OCI-M2 (cell line): Measurements from ENCODE around the gene RANBP1.

ENCODE experiments used
- DNase-seq: peaks from one replicate; lab custom pipeline; 2025; ENCODE audit not compliant: unreplicated experiment; lab: John Stamatoyannopoulos, UW

Gene RANBP1

DNA sequence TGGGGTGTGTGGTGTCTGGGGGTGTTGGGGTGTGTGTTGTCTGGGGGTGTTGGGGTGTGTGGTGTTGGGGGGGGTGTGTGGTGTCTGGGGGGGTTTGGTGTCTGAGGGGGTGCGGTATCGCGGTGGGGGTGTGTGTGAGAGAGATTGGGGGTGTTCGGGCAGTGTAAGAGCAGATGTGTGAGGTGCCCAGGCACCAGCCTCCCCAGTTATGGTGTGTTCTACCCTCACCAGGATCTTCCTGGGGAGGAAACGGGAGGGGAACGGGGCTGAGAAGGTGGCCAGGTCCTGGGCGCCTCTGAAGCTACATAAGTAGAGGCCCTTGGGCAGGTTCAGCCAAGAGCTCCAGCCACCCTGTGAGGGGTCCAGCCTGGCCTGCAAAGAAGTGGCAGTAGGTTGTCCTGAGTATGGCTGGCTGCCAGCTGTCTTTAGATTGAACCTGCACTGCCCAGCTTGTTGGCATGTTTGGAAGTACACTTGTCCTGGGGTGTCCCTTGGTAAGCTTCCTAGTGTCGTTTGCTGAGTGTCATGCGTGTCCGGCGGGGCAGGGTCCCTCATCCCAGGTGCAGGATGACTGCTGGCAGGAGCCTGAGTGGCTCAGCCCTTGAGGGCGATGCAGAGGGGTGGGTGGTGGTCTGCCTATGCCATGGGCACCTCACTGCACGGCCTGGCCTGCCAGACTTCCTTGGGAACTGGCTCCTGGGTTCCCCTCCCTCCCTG lies 7.6 kb downstream of the RANBP1 start:
- DNase-seq, result no peak

DNA sequence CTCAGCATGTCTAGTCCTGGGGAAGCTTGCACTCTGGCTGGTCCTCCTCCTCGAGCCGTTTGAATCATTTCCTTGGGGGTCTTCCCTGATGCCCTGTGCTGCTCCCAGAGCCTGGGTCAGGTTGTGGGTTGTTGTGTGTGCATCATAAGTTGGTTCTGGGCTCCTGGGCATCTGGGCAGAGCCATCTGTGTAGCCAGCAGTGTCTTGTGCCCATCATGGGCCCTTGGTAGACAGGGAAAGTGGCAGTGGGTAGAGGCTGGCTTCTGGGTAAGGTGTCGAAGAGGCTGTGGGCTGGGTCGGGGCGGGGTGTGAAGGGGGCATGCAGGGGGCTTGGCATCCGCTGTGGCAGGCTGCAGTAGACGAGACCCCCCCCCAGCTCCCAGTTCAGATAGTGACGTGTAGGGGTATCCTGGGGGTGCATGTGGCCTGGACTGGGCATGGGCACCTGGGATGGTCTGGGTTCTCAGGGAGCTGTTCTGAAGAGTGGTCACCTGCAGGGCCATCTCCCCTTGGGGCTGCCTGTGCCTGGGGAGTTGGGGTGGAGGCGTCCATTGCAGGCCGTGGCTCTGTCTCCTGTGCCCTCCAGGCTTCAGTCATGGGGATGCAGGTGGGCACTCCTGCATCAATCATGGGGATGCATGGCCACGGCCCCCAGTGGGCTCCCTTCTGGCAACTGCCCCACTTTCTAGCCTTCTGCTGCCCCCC lies 8.3 kb downstream of the RANBP1 start:
- DNase-seq, result no peak

DNA sequence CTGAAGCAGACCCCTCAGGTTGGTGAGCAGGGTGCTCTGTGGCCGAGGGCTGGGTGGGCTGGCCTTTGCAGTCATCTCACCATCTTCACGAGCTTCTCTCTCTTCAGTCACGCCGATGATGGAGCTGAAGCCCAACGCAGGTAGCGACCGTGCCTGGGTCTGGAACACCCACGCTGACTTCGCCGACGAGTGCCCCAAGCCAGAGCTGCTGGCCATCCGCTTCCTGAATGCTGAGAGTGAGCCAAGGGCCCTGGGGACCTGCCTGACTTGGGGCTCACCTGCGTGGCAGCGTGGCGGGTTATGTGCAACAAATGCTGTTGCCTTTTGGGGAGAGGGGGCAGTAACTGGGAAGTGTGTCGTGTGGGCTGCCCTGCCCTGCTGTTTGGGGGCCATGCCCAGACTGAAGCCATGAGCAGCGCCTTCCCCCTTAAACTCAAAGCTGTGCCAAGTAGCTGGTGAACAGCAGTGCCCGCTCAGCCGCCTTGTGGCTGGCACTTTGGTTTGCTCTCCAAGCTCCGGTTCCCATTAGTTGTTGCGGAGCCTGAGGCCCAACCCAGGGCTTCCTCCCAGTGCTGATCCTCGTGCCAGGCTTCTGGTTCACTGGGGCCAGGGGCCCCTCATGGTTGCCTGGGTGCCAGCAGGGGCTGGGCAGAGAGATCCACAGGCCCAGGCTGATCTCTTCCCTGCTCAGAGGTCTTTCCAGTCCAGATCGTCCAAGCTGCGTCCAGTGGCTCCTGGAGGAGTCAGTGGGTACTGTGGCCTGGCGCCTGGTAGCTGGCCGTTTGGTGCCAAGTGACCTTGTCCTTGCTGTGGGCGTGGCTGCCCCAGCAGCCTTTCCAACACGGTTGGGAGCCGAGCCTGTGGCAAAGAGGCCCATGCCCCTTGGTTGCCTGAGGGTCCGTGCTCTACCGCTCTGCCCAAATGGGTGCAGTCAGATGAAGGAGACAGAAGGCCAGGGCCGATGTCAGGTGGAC lies 9.6 kb downstream of the RANBP1 start:
- no peak for DNase-seq

DNA sequence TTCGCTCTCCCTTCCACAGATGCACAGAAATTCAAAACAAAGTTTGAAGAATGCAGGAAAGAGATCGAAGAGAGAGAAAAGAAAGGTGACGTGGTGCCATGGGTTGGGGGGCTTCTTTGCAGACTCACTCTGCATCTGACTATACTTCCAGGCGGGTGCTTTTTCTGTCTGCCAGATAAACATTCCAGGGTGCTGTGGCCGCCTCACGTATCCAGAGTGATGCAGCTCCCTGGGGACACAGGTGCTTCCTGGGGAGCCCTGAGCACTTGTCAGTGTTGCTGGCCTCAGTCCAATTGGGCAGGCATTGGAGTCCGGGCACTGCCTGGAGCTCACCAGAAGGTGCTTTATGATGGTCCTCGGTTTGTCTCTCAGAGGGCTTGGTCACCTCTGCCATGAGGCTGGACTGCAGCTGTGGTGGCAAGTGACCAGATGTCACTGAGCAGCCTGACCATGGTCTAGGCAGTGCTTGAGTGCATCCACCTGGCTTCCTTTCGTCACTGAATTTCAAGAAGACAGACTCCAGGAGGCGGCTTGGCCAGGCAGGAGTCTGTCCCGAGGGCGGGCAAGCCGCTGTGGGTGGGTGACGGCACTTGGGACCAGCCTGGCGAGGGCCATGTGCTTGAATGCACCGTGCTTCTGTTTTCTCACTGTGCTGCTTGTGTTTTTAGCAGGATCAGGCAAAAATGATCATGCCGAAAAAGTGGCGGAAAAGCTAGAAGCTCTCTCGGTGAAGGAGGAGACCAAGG lies 10.6 kb downstream of the RANBP1 start:
- no peak for DNase-seq

DNA sequence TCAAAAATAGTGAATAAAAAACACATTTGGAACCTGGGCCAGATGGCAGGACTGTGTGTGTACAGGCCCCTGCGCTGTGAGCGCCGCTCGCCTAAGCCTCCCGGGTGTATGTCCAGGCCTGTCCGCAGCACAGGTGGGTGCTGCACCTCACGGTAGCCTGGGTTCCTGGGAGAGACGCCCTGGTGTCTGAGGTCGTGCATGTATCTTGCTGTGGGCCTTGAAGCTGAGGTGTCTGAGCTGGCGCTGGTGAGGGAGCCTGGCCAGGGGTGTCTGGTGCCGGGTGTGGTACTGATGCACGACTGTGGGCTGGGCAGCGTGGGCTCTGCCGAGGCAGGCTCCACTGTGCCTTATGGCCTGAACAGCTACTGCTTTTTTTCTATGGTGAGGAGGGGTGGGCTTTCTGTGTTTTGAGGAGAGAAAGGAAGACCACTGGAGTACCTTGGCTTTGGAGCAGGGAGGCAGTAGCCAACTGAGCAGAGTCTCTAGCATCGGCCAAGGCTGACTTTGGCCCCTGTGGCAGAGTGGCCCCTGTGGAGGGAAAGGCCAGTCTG lies 11.5 kb downstream of the RANBP1 start:
- no peak for DNase-seq

DNA sequence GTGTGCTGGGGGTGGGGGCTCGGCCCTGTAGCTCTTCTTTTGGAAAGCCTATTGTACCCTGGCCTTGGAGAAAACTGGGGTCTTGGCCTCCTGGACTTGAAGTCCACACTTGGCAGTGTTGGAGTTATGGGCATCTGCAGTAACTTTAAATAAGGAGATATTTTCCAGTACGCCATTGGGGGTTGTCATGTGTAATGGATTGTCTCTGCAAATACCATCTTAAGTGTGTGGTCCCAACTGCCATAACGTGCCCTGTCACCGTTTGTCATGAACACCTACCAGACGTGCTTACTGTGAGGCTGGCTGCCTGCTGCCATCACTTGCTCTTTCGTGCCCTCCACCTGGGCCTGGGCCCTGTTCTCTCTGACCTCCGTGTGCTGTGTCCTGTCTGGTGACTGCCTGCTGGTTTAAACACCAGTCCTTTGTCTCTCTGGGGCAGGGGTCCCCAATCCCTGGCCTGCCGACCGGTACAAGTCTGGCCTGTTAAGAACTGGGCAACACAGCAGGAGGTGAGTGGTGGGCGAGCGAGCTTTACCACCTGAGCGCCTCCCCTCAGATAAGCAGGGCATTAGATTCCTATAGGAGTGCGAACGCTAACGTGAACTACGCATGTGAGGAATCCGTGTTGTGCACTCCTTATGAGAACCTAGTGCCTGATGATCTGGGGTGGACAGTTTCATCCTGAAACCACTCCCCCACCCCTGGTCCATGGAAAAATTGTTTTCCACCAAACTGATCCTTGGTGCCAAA lies 12.1 kb downstream of the RANBP1 start:
- no peak for DNase-seq

DNA sequence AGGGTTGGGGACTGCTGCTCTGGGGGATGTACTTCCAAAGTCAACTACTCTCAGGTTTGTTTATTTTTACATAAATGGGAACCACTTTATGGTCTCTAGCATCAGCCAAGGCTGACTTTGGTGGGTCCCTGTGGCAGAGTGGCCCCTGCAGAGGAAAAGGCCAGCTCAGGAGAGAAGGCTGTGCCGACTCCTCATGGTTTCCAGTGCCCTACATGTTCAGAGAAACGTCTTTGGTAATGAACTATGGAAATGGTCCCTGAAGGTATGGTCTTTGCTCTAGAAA lies 12.7 kb downstream of the RANBP1 start:
- DNase-seq, result no peak

DNA sequence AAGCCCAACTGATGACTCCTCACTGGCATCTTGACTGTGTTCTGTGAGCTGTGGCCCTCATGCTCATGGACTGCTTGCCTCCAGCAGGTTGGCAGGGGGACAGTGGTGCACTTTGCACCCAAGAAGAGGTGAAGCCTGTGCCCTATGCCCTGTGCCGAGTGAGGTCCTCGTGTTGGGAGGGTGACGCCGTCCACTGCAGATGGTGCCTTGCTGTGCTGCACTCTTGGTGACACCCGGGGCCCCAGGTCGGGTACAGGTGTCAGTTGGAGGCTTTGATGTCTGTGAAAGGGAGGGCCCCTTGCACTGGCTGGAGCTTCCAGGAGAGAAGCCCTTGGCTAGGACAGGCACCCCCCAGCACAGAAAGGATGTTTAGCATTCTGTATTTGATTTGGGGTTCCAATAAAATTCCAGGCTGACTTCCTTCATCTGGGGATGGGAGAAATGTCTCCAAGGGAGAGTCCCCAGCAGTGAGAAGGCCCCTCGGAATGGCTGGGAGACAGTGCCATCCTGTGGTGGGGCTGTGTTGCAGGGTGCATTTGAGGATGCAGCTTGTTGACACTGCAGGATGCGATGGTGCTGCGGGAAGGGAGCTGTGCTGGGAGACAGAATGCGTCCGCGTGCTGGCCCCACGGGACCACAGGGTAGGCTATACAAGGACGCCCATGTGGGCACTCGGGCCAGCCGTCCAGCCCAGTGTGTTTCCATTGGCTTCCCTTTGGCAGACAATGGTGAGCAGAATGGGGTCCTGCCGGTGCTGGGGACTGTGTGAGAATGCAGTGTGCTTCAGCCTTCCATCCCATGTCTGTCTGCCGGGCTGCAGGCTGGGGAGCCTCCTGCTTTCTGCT lies 13.2 kb downstream of the RANBP1 start:
- no peak for DNase-seq

DNA sequence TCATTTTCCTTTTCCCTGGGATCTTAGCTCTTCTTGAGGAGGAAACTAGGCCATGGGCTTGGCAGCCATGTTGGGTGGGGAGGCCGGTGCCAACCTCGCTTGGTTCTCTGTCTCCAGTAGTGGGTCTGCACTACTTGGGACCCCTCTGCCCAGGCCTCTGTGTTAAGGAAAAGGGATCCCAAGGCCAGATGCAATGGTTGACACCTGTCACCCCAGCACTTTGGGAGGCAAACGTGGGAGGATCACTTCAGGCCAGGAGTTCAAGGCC lies 13.8 kb downstream of the RANBP1 start:
- DNase-seq, result no peak

DNA sequence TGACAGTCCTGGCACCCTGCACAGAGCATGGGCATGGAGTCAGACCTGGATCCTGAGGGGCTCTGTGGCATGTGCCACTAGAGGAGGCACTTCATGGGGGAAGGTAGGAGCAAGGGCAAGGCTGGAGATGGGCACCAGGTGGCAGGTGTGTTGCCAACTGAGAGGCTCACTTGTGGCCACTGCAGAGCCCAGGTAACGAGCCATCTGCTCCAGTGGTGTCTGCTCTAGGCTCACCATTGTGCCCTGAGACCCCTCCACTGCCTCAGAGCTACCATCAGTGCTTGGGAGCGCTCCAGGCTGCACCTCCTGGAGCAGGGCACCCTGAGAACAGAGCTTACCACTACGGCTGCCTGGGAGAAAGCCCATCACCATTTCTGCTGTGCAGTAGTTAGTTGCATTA lies 14.4 kb downstream of the RANBP1 start:
- no peak for DNase-seq

DNA sequence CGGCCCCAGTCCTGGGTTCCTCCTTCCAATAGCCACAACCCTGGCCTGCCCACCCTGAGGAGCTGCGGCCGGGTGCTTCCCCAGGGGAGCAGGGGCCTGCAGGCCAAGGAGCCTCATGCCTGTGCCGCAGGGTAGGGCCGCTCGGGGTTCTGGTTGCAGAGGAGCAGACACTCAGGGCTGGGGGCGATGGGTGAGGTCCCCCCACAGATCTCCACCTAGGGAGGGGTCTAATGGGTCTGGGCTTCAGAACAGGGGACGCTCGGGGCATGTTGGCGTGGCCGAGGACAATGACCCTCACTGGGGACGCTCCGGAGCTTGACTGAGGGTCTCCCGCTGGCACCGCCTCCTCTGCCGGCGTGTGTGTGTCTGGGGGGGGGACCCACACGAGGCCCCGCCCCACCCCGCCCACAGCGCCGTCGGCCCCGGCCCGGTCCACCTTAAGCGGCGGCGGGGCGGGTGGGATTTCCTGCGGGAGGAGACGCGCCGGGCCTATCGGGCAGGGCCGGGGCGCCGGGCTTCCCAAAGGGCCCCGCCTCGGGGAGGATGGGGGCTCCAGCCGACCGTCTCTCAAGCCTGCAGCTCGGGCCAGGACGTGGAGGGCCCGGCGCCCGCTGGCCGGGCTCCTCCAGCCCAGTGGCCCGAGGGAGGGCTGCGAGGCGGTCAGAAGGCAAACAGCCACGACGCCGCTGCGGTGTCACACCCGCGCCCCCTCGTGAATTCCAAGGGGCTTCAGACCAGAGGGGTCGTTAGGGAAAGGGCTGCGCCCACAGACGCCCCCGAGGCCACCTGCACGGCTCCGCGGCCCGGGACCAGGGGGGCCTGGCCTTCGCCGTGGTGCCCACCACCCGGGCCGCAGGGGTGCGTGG lies 15.1 kb downstream of the RANBP1 start:
- DNase-seq, result no peak

DNA sequence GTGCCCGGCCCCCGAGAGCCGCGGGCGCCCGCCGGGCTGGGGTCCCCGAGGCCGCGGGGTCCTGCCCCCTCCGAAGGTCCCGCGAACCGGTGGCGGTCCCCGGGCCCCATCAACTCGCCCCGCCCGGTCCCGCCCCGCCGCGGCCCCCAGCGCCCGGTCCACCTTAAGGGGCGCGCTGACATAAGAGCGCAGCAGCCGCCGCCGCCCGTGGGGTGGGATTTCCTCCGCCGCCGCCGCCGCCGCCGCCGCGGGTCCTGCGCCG lies 15.6 kb downstream of the RANBP1 start, which contains the start of gene ZDHHC8:
Gene ZDHHC8 (plus strand): TSS at position 208 of the 262 bp plus-strand sequence. CDS start 144 bp downstream, outside the sequence.
- no peak for DNase-seq

DNA sequence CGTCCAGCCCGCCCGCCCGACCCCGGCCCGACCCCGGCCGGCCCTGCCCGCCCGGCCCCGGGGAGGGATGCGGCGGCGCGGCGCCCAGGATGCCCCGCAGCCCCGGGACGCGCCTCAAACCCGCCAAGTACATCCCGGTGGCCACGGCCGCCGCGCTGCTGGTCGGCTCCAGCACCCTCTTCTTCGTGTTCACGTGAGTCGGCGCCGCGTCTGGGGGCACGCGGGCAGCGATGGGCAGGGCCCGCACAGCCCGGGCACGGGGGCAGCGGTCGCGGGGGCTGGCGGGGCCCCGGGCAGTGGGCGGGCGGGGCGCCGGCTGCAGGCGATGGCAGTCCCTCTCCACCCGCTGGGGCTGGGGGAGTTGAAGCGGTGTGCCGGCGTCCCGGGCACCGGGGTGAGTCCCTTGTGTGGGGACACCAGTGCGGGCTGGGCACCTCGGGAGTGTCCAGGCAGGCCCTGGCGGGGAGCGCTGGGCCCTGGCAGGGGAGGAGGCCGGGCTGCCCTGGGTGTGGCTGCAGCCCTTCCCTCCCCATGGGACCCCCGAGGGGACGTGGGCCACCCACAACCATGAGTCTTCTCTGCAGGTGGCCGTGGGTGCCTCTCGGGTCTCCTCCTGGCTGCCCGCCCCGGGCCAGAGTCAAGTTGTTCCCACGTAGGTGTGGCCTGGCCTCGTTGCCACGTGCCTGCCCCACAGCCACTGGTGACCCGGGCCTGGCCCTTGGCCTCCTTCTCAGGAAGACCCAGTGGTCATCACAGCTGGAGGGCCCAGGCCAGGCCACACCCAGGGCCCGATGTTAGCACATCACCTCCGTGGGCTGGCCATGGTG lies 16.2 kb downstream of the RANBP1 start:
- no peak for DNase-seq

DNA sequence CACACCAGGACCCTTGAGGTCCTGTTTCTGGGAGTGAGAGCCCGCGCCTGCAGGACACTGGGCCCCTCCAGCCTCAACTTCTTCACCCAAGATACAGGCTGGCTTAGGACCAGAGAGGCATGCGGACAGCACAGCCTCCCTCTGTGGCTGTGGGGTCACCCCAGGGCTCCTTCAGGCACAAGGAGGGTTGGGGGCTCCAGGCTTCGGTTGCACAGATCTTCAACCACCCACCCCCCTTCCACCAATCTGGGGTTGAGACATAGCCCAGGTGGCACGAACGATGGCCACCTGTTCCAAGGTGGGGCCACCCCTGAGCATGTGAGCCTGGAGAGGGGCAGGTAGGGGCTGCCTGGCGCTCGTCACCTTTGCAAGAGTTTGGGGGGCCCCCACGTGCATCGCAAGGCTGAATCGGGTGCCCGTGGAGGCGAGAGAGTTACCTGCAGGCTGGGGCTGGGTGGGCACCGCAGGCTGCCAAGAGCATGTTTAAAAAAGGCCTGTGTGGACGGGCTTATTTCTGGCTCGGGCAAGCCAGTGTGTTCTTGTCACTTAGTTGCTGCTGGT lies 16.9 kb downstream of the RANBP1 start:
- no peak for DNase-seq

DNA sequence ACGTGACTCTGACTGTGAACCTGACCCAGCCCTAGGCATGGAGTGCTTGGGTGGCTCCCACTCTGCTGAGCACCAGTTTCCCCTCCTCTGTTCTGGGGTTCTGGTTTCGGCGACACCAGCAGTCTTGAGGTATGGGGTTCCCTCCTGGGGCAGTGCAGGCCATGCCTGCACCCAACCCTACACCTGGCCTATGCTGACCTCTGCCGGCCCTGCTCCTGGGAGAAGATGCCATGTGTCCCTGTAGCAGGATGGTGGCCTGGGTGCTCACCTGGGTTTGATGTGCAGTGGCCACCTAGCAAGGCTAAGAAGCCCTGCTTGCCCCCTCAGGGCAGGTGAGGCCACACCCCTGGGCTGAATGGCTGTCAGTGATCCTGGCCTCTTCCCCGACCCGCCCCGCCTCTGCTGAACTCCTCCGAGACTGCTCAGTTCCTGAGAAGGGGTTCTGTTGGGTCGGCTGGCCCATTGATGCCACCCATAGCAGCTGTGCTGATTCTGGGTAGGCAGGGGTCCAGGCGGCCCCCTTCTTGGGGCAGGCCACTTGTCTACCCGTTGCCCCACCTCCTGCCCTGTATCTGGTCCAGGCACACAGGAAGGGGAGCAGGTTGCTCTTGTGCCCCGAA lies 18.1 kb downstream of the RANBP1 start:
- no peak for DNase-seq

DNA sequence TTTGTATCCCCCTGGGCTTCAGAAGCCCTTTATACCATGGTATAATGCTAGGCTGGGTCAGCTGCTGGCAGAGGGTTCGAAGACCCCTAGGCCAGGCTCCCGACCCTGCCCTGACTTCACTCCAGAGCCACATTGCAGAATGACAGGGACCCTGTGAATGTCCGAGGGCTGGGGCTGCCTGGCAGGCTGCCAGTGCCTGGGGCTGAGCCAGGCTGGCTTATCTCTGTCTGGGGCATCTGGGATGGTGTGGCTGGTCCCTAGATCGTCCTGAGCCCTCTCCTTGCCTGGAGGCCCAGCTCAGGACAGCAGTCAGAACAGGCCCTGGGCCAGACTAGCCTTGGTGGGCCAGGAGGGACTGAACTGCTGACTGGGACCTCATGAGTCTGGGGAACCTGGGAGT lies 19.4 kb downstream of the RANBP1 start:
- DNase-seq, result no peak
